Suprapubic skin (tissue), 4 donors: Measurements from ENCODE around the gene GLG1.

Experiments
- EP300 ChIP-seq: sonication (generic); formaldehyde crosslinking; IDR thresholded peaks from one replicate; pipeline ENCODE4 v1.6.1; 2017; ENCODE audit warnings: antibody characterized with exemption
- POLR2A ChIP-seq, 2 donors: fragments of 450-650 bp; IDR thresholded peaks; one replicate each; pipeline ENCODE4 v1.6.1; 2017; ENCODE audit warnings: antibody characterized with exemption in 2 of 2, mild to moderate bottlenecking in 2 of 2, moderate library complexity in 2 of 2
- POLR2AphosphoS5 ChIP-seq, 3 donors: sonication (generic); formaldehyde crosslinking; IDR thresholded peaks; one replicate each; pipeline ENCODE4 v1.6.1; 2017; ENCODE audit warnings: antibody characterized with exemption in 3 of 3
- TF ChIP-seq, protein P1 (sequence below), 2 donors: fragments of 200-600 bp in 1 of 2; fragments of 450-650 bp in 1 of 2; sonication (generic) in 1 of 2; IDR thresholded peaks; one replicate each; pipeline ENCODE4 v1.5.1; 2016 to 2019; ENCODE audit warnings: antibody characterized with exemption in 2 of 2, mild to moderate bottlenecking in 1 of 2, moderate library complexity in 1 of 2

DNA sequence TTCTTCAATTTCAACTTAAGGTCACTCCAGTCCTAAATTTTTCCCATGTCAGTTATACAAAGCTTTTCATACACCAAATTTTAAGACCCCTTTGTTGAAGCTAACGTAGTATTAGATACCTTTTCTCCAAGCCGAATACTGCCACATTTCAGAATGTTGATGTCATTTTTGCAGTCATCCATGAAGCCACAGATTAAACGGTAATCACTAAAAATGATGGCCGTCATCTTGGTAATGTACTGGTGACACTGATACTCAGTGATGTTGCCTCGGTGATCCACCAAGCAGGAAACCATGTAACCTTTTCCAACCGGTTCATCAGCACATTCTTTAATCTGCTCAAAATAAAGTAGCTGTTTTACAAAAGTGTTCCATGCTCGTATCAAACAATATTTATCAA, 103.5 kb downstream of the GLG1 start:
- TF ChIP-seq POLR2A (IDR thresholded peaks at IDR 0.05) (no peak), EP300 (no peak), POLR2AphosphoS5 (IDR thresholded peaks at IDR 0.05) (no peak)
- TF ChIP-seq, protein P1, sequence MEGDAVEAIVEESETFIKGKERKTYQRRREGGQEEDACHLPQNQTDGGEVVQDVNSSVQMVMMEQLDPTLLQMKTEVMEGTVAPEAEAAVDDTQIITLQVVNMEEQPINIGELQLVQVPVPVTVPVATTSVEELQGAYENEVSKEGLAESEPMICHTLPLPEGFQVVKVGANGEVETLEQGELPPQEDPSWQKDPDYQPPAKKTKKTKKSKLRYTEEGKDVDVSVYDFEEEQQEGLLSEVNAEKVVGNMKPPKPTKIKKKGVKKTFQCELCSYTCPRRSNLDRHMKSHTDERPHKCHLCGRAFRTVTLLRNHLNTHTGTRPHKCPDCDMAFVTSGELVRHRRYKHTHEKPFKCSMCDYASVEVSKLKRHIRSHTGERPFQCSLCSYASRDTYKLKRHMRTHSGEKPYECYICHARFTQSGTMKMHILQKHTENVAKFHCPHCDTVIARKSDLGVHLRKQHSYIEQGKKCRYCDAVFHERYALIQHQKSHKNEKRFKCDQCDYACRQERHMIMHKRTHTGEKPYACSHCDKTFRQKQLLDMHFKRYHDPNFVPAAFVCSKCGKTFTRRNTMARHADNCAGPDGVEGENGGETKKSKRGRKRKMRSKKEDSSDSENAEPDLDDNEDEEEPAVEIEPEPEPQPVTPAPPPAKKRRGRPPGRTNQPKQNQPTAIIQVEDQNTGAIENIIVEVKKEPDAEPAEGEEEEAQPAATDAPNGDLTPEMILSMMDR (IDR thresholded peaks at IDR 0.05): no peak
